ENCODE data around the gene OSCP1. TPM values are rescaled to one million over a fixed set of nuclear protein-coding genes. Genes with fewer than 3 reads are reported as not detected.

Gene OSCP1
- total RNA-seq, 1 donor = 0.21 TPM

DNA sequence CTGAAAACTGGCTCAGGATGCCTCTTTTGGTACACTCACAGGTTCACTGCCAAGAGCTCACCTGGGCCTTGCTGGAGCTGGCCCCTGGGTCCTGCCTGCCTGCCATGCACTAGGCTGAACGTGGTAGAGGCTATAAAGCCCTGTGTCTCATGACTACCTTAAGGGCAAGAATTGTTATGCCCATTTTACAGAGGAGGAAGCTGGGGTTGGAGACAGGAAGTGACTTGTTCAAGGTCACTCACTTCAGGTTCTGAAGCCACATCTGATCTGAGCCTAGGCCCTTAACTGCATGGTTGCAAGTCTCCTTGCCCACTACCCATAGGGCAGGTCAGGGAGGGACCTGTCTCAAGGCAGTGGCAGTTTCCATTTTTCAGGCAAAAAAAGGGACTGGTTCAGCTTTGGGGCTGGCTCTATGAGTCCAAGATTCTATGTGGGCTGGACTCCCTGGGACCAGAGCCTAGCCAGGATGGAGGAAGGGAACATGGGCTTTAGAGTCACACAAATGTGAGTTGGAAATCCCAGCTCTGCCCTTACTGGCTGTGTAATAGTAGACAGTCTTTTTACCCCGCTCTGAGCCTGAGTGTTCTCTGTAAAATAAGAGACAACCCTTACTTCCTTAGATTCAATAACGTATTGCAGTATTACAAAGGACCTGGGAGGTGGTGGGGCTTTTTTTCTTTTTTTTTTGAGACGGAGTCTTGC lies 72.3 kb downstream of the OSCP1 start:
- H3K4me3 ChIP-seq (ENCODE audit: low read length) = no peak overlapping the region
- no peaks in the 10 kb centered on the region for H3K27me3 ChIP-seq (ENCODE audit: insufficient read depth, low read length)
- no peaks in the 10 kb centered on the region for H3K9me3 ChIP-seq (ENCODE audit: low read depth, low read length)
- peaks cover 81% of the 10 kb centered on the region for H3K4me1 ChIP-seq (ENCODE audit: insufficient read depth, low read length)

DNA sequence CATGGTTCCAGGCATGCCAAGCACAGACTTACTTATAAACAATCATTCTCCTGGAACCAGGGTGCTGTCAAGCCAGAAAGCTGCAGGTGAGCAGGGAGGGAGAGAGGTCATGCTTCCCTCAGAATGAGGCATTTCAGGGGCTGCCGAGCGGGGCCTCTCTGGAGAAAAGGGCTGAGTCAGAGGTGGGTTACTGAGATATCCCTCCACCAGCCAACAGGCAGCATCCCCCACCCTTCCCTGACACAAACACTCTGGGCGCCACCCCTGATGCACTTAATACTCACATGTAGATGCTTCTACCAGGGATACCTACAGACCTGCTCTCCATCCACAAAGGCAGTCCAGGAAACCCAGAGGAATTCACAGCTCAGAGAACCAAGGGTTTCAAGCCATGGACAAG lies 77.6 kb downstream of the OSCP1 start:
- no peaks in the 10 kb centered on the region for H3K9me3 ChIP-seq (ENCODE audit: low read depth, low read length)
- H3K4me1 ChIP-seq (ENCODE audit: insufficient read depth, low read length) = peaks cover 96% of the 10 kb centered on the region
- H3K4me3 ChIP-seq (ENCODE audit: low read length) = no peak overlapping the region
- no peaks in the 10 kb centered on the region for H3K27me3 ChIP-seq (ENCODE audit: insufficient read depth, low read length)

DNA sequence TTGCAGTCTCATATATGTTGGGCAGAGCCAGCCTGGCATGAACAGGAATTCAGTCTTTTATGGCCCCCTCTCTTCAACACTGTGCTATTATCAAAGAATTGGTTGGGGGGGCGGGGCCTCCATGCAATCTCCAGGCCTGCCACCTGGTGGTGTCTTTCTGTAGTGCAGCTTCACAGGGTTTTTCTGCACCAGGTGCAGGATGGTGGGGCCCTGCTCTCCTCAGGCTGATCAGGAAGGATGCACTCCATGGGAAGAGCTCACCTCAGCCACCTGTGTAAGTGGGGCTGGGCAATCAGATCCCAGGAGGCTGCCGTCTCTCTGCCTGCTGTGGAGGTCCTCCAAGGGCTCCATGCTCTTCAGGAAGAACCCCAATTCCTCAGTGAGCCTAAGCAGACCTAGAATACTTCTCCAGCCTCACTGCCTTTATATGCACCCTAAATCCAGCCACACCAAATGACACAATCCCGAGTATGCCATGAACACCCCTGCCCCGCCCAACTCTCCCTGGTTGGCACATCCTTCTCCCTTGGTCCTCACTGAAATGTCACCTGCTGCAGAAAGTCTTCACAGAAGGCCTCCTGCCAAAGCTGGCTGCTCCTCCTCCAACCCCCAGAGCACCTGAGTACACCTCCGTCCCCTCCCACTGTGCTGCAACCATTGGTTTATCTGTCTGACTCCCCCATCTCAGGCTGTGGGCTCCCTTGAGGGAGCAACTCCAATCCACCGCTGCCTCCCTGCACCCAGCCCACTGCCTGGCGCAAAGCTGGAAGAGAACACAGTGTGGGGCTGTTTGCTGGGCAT lies 81.0 kb downstream of the OSCP1 start:
- Histone ChIP-seq H3K4me3 (ENCODE audit: low read length) (no peak overlapping the region), H3K4me1 (ENCODE audit: insufficient read depth, low read length) (peaks cover 97% of the 10 kb centered on the region), H3K9me3 (ENCODE audit: low read depth, low read length) (no peaks in the 10 kb centered on the region), H3K27me3 (ENCODE audit: insufficient read depth, low read length) (no peaks in the 10 kb centered on the region)

Other genes with a start within 250 kb of the OSCP1 start
- gene THRAP3, start 226.0 kb downstream of the OSCP1 start, total RNA-seq = 82.9 TPM
- gene SH3D21, start 144.1 kb downstream of the OSCP1 start, total RNA-seq = 1.5 TPM
- gene EVA1B, start 126.8 kb downstream of the OSCP1 start, total RNA-seq = 16.3 TPM
- gene STK40, start 64.5 kb downstream of the OSCP1 start, total RNA-seq = 16.9 TPM
- gene LSM10, start 52.5 kb downstream of the OSCP1 start, total RNA-seq = 5.6 TPM
- 35.1 TPM for gene MRPS15, start 13.9 kb upstream of the OSCP1 start, total RNA-seq
- gene CSF3R, start 32.5 kb upstream of the OSCP1 start, total RNA-seq = 153 TPM

All from mononuclear cell (primary cell).